Stromal cell of bone marrow (primary cell): ENCODE measurements around the gene G2E3.
"Not testable (repeated sequence)": the region's sequence is repeated elsewhere in the genome, so short reads cannot be mapped to it uniquely, and the experiment has no call there.

Experiments used
- DNase-seq: peaks from one replicate; pipeline ENCODE4 v3.0.0-alpha.2; 2012; ENCODE audit warnings: low read depth

Gene G2E3

GRCh38 chr14:30559638-30560091 is 707 bp downstream of the G2E3 start:
- DNase-seq = peak; percentile 8

- no peak for DNase-seq
Measured at GRCh38 chr14:30560581-30560980, 1.6 kb downstream of the G2E3 start.

DNA sequence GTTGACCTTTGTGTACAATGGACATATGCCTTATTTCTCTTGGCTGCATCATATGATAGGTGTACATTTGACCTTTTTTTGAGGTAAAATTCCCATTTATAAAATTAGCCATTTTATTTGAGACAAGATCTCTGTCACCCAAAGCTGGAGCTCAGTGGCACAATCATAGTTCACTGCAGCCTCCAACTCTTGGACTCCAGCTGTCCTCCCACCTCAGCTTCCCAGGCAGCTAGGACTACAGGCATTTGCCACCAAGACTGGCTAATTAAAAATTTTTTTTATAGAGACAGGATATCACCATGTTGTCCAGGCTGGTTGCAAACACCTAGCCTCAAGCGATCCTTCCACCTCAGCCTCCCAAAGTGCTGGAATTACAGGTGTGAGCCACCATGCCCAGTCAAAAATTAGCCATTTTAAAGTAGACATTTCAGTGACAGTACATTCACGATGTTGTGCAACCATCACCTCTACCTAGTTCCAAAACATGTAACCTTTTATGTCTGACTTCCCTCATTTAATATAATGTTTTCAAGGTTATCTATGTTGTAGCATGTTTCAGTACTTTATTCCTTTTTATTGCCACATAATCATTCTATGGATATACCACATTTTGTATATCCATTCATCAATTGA is 5.4 kb downstream of the G2E3 start:
- DNase-seq = no peak

- DNase-seq = no peak
Measured at GRCh38 chr14:30564868-30565248, 5.9 kb downstream of the G2E3 start.

GRCh38 chr14:30569216-30569902 is 10.4 kb downstream of the G2E3 start:
- no peak for DNase-seq

- no peak for DNase-seq
Measured at GRCh38 chr14:30569903-30570226, 10.9 kb downstream of the G2E3 start.

DNA sequence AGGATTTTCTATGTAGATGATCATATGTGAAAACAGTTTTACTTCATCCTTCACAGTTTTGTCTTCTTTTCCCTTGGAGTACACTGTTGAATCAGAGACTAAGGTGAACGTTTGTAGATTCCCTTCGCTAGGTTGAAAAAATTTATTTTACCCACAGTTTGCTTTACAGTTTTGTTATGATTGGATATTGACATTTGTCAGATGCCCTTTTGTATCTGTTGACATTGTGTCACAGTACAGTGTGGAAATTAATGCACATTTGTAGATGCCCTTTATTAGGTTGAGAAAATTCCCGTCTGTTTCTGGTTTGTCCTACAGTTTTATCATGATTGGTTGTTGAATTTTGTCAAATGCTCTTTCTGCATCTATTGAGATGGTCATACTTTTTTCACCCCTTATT is 13.3 kb downstream of the G2E3 start:
- no peak for DNase-seq

- DNase-seq = no peak
Measured at GRCh38 chr14:30572771-30573170, 13.8 kb downstream of the G2E3 start.

DNA sequence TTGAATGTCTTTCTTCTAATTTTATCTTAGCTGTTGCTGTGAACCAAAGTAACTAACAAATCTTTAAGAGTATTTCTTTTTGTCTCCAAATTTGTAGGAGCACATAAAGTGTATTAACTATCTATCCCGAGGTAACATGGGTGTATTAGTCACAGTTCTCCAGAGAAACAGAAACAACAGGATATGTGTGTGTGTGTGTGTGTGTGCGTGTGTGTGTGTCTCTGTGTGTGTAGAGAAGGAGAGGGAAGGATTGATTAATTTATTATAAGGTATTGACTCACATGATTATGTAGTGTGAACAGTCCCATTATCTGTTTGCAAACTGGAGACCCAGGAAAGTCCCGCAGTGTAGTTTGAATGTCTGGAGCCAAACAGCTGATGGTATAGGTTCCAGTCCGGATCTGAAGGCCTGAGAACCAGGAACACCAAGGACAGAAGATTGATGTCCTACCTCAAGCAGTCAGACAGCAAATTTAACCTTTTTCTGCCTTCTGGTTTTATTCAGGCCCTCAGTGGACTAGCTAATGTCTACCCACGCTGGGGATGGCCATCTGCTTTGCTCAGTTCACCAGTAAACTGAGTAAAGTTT is 14.4 kb downstream of the G2E3 start:
- DNase-seq = peak; percentile 66

GRCh38 chr14:30573966-30574365 is 15.0 kb downstream of the G2E3 start:
- DNase-seq = no peak

- DNase-seq = not testable (repeated sequence)
Measured at GRCh38 chr14:30574777-30575176, 15.8 kb downstream of the G2E3 start.

DNA sequence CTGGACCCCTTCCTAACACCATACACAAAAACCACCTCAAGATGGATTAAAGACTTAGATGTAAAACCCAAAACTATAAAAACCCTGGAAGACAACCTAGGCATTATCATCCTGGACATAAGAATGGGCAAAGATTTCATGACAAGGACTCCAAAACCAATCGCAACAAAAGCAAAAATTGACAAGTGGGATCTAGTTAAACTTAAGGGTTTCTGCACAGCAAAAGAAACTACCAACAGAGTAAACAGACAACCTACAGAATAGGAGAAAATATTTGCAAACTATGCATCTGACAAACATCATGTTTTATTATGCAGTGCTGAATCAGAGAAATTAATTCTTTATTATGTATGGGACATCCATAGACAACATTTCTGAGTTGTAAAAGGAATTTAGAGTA is 17.4 kb downstream of the G2E3 start:
- not testable (repeated sequence) for DNase-seq

GRCh38 chr14:30580616-30581282 is 21.8 kb downstream of the G2E3 start:
- no peak for DNase-seq

- DNase-seq = no peak
Measured at GRCh38 chr14:30581283-30581625, 22.3 kb downstream of the G2E3 start.

DNA sequence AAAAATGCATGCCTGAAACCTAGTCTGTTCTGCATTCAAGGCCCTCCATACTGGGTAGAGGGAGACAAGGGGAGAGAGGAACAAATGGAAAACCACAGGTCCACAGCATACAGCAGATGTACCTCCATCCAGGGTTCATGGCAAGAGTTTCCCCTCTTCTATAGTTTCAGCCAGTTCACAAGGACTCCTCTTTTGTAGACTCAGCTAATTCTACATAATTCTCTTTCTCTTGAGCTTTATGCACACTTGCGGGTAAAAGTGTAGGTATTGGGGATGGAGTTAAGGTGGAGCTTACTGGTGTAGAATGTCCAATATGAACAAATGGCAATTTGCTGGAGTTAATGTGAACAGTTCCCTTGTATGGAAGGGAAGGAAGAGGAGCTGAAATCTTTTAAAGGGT is 23.4 kb downstream of the G2E3 start:
- DNase-seq = no peak

- DNase-seq = no peak
Measured at GRCh38 chr14:30584058-30584630, 25.2 kb downstream of the G2E3 start.

DNA sequence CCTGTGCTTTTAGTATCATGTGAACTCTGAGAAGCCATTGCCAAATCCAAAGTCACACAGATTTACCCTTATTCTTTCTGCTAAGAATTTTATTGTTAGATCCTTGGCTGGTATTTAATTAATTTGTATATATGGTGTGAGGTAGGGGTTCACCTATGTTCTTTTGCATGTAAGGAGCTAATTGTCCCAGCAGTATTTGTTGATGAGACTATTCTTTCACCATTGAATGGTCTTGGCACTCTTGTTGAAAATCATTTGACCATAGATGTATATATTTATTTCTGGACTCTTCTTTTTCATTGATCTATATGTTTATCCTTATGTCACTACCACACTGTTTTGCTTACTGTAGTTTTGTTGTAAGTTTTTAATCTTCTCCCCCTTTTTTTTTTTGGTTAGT is 26.2 kb downstream of the G2E3 start:
- DNase-seq = no peak

- DNase-seq = no peak
Measured at GRCh38 chr14:30587141-30587540, 28.2 kb downstream of the G2E3 start.

DNA sequence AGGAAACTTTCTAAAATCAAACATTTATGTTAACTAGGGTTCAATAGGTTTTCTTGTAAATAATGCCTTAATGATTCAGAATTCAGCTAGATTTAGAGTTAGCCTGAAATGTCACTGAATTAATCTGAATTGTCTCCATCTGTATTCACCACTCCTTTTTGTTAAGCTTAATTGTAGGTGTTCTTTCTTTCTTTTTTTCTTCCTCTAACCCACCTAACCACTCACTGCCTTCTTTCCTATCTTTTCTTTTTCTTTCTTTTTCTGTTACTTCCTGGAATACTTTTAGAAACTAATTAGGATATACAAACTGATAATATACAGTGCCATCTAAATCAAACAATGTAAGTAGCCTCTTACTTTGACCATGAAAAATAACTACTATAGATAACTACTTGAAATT is 29.9 kb downstream of the G2E3 start:
- DNase-seq = no peak

GRCh38 chr14:30596935-30597334 is 38.0 kb downstream of the G2E3 start:
- DNase-seq = no peak

DNA sequence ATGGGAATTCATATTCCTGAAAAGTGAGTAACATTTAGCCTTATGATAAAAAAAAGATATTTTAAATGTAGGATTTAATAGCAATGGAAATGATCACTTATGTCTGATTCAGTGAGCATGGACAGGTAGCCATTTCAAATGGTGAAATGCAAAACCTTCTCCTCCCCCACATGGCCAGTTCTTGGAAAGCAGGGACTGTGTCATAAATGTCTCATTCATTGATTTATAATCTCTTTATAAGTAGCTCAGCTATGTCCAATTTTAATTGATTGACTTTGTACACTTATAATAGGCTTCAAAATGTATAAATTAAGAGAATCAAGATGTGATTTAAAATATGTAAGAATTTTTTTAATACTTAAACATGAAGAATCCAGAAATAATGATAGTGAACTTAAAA is 38.5 kb downstream of the G2E3 start:
- no peak for DNase-seq

DNA sequence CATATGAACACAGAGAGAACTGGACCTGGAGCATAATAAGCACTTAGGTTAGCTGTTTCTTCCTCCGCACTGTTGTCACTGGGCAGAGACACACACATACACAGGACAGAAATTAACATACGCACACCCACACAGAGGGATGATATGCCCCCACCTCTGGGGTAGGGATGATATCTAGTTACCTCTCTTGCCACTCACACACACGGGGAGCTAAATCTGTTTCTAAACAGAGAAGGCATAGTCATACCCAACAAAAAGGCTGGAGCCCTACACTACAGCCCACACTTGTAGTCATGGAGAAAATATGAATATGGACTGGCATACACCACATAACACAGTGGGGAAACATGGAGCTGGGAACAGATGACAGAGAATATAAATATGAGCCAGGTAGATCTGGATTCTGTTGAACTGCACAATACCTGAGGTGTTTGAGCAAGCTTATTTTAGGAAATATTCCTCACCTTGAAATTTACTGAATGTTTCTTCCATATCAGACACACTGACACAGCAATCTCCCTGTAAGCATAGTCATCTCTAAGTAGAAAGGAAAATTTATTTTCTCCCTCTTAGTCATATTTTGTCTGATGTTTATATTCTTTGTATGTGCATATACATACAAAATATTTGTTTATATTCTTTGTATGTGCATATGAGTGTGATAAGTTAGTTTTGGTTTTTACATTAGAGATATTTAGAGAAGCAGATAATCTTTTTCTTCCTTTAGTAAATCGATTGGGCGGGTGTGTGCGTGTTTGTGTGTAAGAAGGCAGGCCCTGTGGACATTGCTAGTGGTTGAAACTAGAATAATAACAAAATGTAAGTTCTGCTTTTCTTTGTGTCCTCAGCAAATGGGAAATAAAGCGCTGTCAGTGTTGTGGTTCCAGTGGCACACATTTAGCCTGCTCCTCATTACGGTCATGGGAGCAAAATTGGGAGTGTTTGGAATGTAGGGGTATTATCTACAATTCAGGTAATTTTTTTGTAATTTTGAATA is 42.3 kb downstream of the G2E3 start:
- DNase-seq = no peak
